Measurements from ENCODE around the gene PHKA2. TPM values are rescaled to one million over a fixed set of nuclear protein-coding genes. Genes with fewer than 3 reads are reported as not detected.

The PHKA2 gene
- total RNA-seq, 1 donor from 2014 or later, result 13.2 TPM

DNA sequence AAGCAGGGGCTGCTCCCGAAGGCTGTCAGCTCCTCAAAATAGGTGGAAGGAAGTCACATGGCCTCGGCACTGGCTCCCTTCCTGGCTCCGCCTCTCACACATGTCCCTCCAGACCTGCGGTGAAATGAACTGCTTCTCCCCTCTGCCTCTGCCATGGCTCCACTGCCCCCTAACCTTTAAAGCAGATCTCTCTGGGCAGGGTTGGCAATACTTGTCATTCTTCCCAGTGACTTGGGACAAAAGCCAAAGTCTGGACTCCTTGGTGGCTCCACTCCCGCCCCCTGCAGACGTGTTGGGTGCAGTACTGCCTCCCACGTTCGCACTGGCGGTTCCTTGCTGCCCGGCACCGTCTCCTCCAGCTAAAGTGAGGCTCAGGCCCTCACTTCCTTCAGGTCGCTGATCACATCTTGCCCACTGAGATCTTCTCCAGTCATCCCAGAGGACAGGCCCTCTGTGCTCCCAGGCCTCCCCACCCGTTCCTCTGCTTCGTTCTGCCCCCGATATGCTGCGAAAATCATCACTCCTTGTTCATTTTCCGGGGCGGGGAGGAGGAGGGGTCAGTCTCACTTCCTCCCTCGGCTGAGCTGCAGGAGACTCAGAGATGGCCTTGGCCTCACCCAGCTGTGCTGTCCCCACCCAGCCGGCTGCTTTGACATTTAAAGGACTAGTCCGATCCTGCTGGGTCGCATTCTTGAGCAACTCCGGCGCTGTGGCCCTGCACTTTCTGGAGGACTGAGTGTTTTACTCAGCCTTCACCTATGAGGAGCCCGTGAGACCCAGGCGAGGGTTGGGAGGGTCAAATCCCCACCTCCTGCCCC lies 97.4 kb downstream of the PHKA2 start:
- no peaks in the 10 kb centered on the region for H3K36me3 Mint-ChIP-seq (ENCODE audit: unreplicated experiment)
- H3K4me1 Mint-ChIP-seq (ENCODE audit: low read depth, unreplicated experiment), result peaks cover 9% of the 10 kb centered on the region
- H3K9me3 Mint-ChIP-seq (ENCODE audit: unreplicated experiment), result peaks cover 4% of the 10 kb centered on the region
- peak overlapping the region; percentile 31 for H3K27ac Mint-ChIP-seq (ENCODE audit: unreplicated experiment)
- TF ChIP-seq CTCF (IDR thresholded peaks at IDR 0.05; ENCODE audit: partially characterized antibody, unreplicated experiment), result peak; percentile 27
- peak; percentile 50 for DNase-seq
- H3K27me3 Mint-ChIP-seq (ENCODE audit: unreplicated experiment), result no peaks in the 10 kb centered on the region
- H3K4me3 Mint-ChIP-seq (ENCODE audit: unreplicated experiment), result peak overlapping the region; percentile 62

GRCh38 chrX:18886005-18886343 lies 97.9 kb downstream of the PHKA2 start:
- H3K4me1 Mint-ChIP-seq (ENCODE audit: low read depth, unreplicated experiment), result peaks cover 6% of the 10 kb centered on the region
- H3K36me3 Mint-ChIP-seq (ENCODE audit: unreplicated experiment), result no peaks in the 10 kb centered on the region
- H3K9me3 Mint-ChIP-seq (ENCODE audit: unreplicated experiment), result peaks cover 5% of the 10 kb centered on the region
- H3K27me3 Mint-ChIP-seq (ENCODE audit: unreplicated experiment), result no peaks in the 10 kb centered on the region
- DNase-seq, result no peak
- no peak for TF ChIP-seq CTCF (IDR thresholded peaks at IDR 0.05; ENCODE audit: partially characterized antibody, unreplicated experiment)
- H3K27ac Mint-ChIP-seq (ENCODE audit: unreplicated experiment), result peak overlapping the region; percentile 31
- H3K4me3 Mint-ChIP-seq (ENCODE audit: unreplicated experiment), result peak overlapping the region; percentile 62

- Mint-ChIP-seq H3K9me3 (ENCODE audit: unreplicated experiment) (peaks cover 7% of the 10 kb centered on the region), H3K4me1 (ENCODE audit: low read depth, unreplicated experiment) (peaks cover 6% of the 10 kb centered on the region), H3K27me3 (ENCODE audit: unreplicated experiment) (no peaks in the 10 kb centered on the region), H3K4me3 (ENCODE audit: unreplicated experiment) (no peak overlapping the region), H3K27ac (ENCODE audit: unreplicated experiment) (no peak overlapping the region), H3K36me3 (ENCODE audit: unreplicated experiment) (no peaks in the 10 kb centered on the region)
- no peak for DNase-seq
- TF ChIP-seq CTCF (IDR thresholded peaks at IDR 0.05; ENCODE audit: partially characterized antibody, unreplicated experiment), result no peak
These were observed 98.4 kb downstream of the PHKA2 start for GRCh38 chrX:18885328-18886004.

DNA sequence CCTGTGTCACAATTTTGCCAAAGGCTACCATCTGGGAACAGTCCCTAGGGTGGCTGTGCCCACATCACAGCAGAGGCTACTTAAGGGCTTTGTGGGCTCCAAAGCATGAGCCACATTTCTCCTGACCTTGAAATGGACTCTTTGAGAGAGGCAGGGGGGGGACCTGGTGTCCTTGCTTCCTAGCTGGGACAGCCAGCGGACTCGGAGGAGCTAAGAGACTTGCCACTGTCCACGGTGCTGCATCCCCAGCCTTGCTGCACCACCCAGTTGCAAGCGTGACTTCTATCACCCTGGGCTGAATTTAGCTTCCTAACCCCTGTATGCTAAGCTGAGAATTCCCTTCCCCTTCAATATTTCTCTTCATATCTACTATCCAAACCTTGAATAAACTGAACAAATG lies 99.0 kb downstream of the PHKA2 start:
- peaks cover 6% of the 10 kb centered on the region for H3K4me1 Mint-ChIP-seq (ENCODE audit: low read depth, unreplicated experiment)
- no peaks in the 10 kb centered on the region for H3K27me3 Mint-ChIP-seq (ENCODE audit: unreplicated experiment)
- peaks cover 4% of the 10 kb centered on the region for H3K9me3 Mint-ChIP-seq (ENCODE audit: unreplicated experiment)
- DNase-seq, result no peak
- H3K27ac Mint-ChIP-seq (ENCODE audit: unreplicated experiment), result no peak overlapping the region
- no peak for TF ChIP-seq CTCF (IDR thresholded peaks at IDR 0.05; ENCODE audit: partially characterized antibody, unreplicated experiment)
- no peak overlapping the region for H3K4me3 Mint-ChIP-seq (ENCODE audit: unreplicated experiment)
- H3K36me3 Mint-ChIP-seq (ENCODE audit: unreplicated experiment), result no peaks in the 10 kb centered on the region
